GM19468 (cell line): ENCODE results near the gene GPR162.
"Not testable (repeated sequence)": the region's sequence is repeated elsewhere in the genome, so short reads cannot be mapped to it uniquely, and the experiment has no call there.

Experiments
- ATAC-seq: cut with Tn5 transposase; IDR thresholded peaks from one replicate; pipeline ENCODE4 v1.9.1; 2021; ENCODE audit warnings: mild to moderate bottlenecking, moderate library complexity, moderate number of reproducible peaks; ENCODE audit not compliant: unreplicated experiment; ENCODE audit errors: extremely low read depth

The GPR162 gene

GRCh38 chr12:6869049-6870021, 47.7 kb downstream of the GPR162 start:
- ATAC-seq, result no peak

- ATAC-seq, result not testable (repeated sequence)
Measured at GRCh38 chr12:6870304-6870703, 48.7 kb downstream of the GPR162 start.

- ATAC-seq, result no peak
Measured at GRCh38 chr12:6871052-6871957, 49.7 kb downstream of the GPR162 start.

DNA sequence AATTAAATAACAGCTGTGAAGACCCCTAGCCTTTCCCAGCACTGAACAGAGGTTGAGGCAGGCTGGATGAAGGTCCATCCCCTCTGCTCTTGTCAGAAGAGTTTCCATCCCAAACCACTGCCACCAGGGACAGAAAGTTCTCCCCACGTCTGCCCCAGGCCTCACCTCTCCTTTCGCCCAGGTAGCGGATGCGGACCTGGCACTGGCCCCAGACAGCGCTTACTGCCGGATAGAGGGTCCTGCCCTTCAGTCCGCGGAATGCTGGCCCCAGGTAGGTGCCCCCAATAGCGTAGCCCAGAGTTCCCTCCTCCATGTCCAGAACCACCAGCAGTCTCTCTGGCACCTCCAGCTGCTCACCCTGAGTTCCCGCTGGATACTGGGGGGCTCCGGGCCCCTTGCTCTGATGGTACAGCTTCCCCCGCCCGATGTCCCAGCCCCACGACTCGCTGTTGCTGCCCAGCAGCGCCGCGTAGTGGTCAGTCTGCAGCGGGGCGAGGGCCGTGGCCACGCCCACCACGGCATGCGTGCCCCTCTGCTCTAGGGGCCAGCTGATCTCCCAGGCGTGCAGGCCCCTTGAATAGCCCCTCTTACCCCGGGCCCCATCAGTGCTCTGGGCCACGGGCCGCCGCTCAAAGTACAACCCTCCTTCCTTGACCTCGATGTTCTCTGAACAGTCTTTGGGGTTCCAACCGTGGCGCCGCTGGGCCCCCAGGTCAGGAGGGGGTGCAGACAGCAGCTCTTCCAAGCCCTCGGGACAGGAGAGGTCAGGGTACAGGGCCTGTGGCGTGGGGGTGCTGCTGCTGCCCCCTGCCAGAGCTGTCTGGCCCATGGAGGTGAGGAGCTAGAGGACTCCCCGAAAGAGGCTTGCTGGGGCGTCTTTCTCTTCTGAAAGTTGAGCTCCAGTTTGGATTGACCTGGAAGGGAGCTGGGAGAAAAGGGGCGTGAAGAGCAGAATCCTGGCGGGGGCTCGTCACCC, 50.7 kb downstream of the GPR162 start:
- ATAC-seq, result no peak

DNA sequence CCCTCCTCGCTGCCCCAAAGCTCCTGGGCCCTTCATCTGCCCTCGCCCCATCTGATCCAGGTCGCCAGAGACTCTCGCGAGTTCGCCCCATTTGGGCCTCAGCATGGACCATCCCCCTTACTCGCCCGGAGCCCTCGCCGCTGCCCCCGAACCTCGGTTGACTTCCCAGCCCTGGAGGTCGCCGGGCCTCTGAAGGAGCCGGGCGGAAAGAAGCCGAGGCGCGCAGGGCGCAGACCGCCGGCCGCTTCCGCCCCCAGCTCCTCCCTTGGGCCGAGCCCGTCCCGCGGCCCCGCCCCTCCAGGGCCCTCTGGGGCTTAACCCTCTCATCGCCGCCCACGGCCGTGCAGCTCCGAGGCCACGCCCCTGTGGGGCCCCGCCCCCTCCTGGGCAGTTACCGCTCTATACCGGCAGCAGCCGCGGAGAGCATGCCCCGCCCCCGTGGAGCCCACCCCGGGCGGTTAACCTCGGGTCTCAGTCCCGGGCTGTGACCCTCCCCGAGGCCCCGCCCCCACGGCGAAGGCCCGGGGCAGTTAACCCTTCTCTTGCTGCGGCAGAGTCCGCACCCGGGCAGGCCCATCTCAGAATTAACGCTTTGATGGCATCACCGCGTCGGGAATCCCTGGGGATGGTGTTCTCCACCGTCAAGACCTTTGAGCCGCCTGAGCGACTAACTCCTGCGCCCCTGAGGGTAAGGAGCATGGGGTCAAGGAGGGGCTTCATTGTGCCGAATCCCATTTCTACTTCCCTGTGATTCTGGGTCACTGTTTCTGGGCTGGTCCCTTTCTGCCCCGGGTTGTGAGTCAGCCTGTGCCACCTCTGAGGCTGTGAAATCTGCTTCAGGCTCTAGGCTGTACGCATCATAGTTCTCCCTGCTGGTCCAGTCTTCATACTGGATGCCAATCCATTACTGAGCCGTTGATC, 51.7 kb downstream of the GPR162 start, which contains the start of gene SPSB2:
Gene SPSB2, minus strand, starts transcription at position 210 of the 921 bp plus-strand sequence. CDS start 402 bp downstream, outside the sequence.
- peak; percentile 75 for ATAC-seq

GRCh38 chr12:6874015-6874368, 52.4 kb downstream of the GPR162 start:
- ATAC-seq, result not testable (repeated sequence)
